RWPE2 (cell line): ENCODE results near the gene HTR6.

ENCODE experiments used
- ATAC-seq: fragments of 200-7000 bp; cut with Tn5 transposase; 3 replicates; pipeline ENCODE4 v1.9.1; 2021; ENCODE audit warnings: low read depth
- DNase-seq: peaks from one replicate; pipeline ENCODE4 v3.0.0-alpha.2; 2020; ENCODE audit warnings: low spot score
- H3K27ac ChIP-seq: fragments of 450-650 bp; 2 replicates; pipeline ENCODE4 v1.5.1; 2017; ENCODE audit warnings: mild to moderate bottlenecking; ENCODE audit not compliant: poor library complexity, severe bottlenecking
- H3K27me3 ChIP-seq: fragments of 250-450 bp; sonication (Bioruptor Pico); 2 replicates; pipeline ENCODE4 v1.5.1; 2021; ENCODE audit warnings: mild to moderate bottlenecking, moderate library complexity; ENCODE audit not compliant: insufficient read depth, poor library complexity, severe bottlenecking
- H3K36me3 ChIP-seq: fragments of 250-450 bp; sonication (Bioruptor Pico); 2 replicates; pipeline ENCODE4 v1.5.1; 2020; ENCODE audit warnings: low read depth, mild to moderate bottlenecking, moderate library complexity
- H3K4me1 ChIP-seq: fragments of 250-450 bp; sonication (Bioruptor Pico); 2 replicates; pipeline ENCODE4 v1.5.1; 2021; ENCODE audit warnings: mild to moderate bottlenecking, moderate library complexity; ENCODE audit not compliant: insufficient read depth, poor library complexity, severe bottlenecking
- H3K4me3 ChIP-seq: fragments of 250-450 bp; sonication (Bioruptor Pico); 2 replicates; pipeline ENCODE4 v1.5.1; 2021; ENCODE audit warnings: mild to moderate bottlenecking, moderate library complexity; ENCODE audit not compliant: severe bottlenecking
- H3K9me3 ChIP-seq: fragments of 250-450 bp; sonication (Bioruptor Pico); 2 replicates; pipeline ENCODE4 v1.5.1; 2021; ENCODE audit warnings: mild to moderate bottlenecking, moderate library complexity; ENCODE audit not compliant: severe bottlenecking
- TF ChIP-seq, protein P1 (sequence below): fragments of 450-650 bp; IDR thresholded peaks from one replicate; pipeline ENCODE4 v1.5.1; 2017; ENCODE audit warnings: mild to moderate bottlenecking, moderate library complexity; ENCODE audit not compliant: poor library complexity, severe bottlenecking

Gene HTR6

DNA sequence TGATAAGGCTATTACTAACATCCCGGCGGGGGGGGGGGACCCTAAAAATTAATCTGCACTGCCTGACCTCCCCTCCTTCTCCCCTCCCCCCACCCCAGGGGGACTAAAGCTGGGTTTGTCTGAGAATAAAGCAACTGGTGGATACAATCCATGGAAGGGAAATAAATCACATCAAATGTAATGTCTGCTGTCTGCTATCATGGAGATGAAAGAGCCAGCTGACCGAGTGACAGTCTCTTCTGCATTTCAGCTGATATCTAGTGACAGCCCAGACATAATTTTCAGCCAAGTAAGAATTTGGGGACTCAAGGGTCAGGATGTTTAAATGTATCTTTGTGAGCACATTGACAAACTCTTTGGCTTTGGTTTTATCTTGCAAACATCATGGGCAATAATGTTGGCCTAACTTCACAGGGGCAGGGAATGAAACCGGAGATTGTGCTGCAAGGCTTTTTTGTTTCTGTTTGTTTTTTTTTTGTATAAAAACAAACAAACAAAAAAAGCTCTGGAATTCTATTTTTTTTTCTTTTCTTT is 44.7 kb downstream of the HTR6 start:
- no peak overlapping the region for H3K27ac ChIP-seq
- no peaks in the 10 kb centered on the region for H3K36me3 ChIP-seq
- no peak for ATAC-seq
- no peak for DNase-seq
- TF ChIP-seq, protein P1, sequence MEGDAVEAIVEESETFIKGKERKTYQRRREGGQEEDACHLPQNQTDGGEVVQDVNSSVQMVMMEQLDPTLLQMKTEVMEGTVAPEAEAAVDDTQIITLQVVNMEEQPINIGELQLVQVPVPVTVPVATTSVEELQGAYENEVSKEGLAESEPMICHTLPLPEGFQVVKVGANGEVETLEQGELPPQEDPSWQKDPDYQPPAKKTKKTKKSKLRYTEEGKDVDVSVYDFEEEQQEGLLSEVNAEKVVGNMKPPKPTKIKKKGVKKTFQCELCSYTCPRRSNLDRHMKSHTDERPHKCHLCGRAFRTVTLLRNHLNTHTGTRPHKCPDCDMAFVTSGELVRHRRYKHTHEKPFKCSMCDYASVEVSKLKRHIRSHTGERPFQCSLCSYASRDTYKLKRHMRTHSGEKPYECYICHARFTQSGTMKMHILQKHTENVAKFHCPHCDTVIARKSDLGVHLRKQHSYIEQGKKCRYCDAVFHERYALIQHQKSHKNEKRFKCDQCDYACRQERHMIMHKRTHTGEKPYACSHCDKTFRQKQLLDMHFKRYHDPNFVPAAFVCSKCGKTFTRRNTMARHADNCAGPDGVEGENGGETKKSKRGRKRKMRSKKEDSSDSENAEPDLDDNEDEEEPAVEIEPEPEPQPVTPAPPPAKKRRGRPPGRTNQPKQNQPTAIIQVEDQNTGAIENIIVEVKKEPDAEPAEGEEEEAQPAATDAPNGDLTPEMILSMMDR, result no peak
- no peak overlapping the region for H3K4me3 ChIP-seq
- no peaks in the 10 kb centered on the region for H3K4me1 ChIP-seq
- H3K9me3 ChIP-seq, result no peaks in the 10 kb centered on the region
- no peaks in the 10 kb centered on the region for H3K27me3 ChIP-seq

DNA sequence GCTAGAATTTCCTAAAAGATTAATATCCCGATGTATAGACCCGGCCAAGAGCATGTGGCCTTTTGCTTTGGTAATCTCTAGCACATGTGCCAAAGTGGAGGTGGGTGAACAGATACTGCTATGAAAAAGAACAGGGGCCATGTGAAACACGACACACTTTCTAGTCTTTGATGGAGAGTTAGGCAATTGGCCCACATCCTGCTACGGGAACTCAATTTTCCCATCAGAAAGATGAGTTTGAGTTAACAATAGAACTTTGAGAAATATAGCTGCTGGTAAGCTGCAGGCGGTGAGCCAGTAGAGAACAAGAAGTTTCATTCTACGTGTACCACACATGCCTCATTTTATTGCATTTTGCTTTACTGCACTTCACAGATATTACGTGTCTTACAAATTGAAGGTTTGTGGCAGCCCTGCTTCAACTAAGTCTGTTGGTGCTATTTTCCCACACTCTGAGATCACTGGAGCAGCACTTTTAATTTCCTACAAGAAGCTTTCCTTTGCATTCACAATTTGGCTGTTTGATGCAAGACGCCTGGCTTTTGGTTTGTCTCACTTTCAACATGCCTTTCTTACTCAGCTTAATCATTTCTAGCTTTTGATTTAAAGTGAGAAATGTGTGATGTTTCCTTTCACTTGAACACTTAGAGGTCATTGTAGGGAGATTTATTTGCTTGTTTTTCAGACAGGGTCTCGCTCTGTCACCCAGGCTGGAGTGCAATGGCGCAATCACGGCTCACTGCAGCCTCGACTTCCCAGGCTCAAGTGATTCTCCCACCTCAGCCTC is 46.3 kb downstream of the HTR6 start:
- no peaks in the 10 kb centered on the region for H3K4me1 ChIP-seq
- ATAC-seq, result no peak
- no peaks in the 10 kb centered on the region for H3K9me3 ChIP-seq
- no peaks in the 10 kb centered on the region for H3K36me3 ChIP-seq
- H3K4me3 ChIP-seq, result no peak overlapping the region
- no peaks in the 10 kb centered on the region for H3K27me3 ChIP-seq
- no peak for DNase-seq
- H3K27ac ChIP-seq, result no peak overlapping the region
- TF ChIP-seq, protein P1, result no peak

GRCh38 chr1:19712928-19713327 is 48.3 kb downstream of the HTR6 start:
- H3K4me1 ChIP-seq, result no peaks in the 10 kb centered on the region
- no peaks in the 10 kb centered on the region for H3K27me3 ChIP-seq
- ATAC-seq, result no peak
- no peak overlapping the region for H3K4me3 ChIP-seq
- H3K36me3 ChIP-seq, result no peaks in the 10 kb centered on the region
- DNase-seq, result no peak
- no peak overlapping the region for H3K27ac ChIP-seq
- H3K9me3 ChIP-seq, result no peaks in the 10 kb centered on the region
- TF ChIP-seq, protein P1, result no peak

DNA sequence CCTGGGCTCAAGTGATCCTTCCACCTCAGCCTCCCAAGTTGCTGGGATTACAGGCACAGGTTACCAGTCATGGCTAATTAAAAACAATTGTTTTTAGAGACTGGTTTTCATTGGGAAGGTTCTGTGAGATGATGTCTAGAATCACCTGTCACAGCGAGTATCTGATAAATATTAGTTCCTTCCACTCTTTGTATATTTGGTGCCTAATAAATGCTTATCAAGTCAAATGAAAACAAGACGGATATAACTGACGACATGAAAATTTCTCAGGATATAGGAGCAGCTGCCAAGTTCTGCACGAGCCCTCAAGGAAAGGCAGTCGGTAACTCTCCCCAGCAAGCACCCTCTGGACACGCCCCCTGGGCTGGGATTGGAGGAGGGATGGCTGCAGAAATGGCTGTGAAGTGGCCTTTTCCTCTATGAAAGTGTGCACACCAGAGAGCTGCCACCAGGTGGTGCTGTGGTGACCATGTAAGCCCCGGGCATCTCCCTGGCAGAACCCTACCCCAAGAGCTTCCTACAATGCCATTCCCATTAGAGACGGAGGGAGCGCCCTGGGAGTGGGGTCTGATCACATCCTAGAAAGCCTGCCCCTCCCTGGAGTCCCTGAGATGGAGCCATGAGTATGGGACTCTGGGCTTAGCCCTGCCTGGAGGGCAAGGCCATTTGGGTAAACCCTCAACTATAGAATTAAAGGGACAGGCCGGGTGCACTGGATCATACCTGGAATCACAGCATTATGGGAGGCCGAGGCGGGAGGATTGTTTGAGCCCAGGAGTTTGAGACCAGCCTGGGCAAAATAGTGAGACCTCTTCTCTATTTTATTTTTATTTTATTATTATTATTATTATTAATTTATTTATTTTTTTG is 50.9 kb downstream of the HTR6 start:
- H3K9me3 ChIP-seq, result no peaks in the 10 kb centered on the region
- H3K4me3 ChIP-seq, result no peak overlapping the region
- no peaks in the 10 kb centered on the region for H3K36me3 ChIP-seq
- TF ChIP-seq, protein P1, result peak; percentile 88
- no peak overlapping the region for H3K27ac ChIP-seq
- H3K4me1 ChIP-seq, result no peaks in the 10 kb centered on the region
- peak; percentile 98 for ATAC-seq
- peak; percentile 85 for DNase-seq
- H3K27me3 ChIP-seq, result no peaks in the 10 kb centered on the region
